Memory B cell (primary cell): ENCODE data around the gene PCSK5.
"Not testable (repeated sequence)": the region's sequence is repeated elsewhere in the genome, so short reads cannot be mapped to it uniquely, and the experiment has no call there.

Source experiments
- ATAC-seq: fragments of 150-1000 bp; cut with Tn5 transposase; 2 replicates; pipeline ENCODE4 v1.10.0; 2021; ENCODE audit warnings: low read depth, mild to moderate bottlenecking, moderate library complexity
- DNase-seq, 2 donors: peaks; one replicate each; pipeline ENCODE4 v3.0.0; 2022; ENCODE audit warnings: low spot score in 2 of 2
- H3K27ac Mint-ChIP-seq: one replicate; pipeline ENCODE4 v1.8.0; 2022; ENCODE audit warnings: mild to moderate bottlenecking, moderate library complexity, mixed read lengths
- H3K27me3 Mint-ChIP-seq: one replicate; pipeline ENCODE4 v1.8.0; 2022; ENCODE audit warnings: mixed read lengths
- H3K36me3 Mint-ChIP-seq: one replicate; pipeline ENCODE4 v1.8.0; 2022; ENCODE audit warnings: mild to moderate bottlenecking, mixed read lengths
- H3K4me1 Mint-ChIP-seq: one replicate; pipeline ENCODE4 v1.8.0; 2022; ENCODE audit warnings: mixed read lengths
- H3K4me3 Mint-ChIP-seq: one replicate; pipeline ENCODE4 v1.8.0; 2022; ENCODE audit warnings: mild to moderate bottlenecking, moderate library complexity, mixed read lengths
- H3K9me3 Mint-ChIP-seq: one replicate; pipeline ENCODE4 v1.8.0; 2022; ENCODE audit warnings: mixed read lengths

The PCSK5 gene

DNA sequence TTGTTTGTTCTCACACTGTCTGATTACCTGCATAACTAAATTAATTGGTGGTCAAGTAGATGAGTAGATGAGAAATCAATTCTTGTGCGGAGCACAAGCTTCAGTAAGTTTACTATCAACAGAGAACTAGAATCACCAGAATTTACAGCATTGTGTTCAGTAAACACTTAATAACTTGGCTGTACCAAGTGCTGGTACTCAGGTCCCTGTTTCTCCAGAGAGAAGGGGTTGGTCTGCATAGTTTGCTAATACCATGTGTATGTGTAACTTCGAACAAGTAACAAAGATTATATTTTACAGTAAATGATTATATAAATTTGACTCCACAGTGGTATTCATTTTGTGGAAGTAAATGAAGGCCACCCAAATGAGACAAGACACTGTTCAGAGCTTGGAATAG lies 146.3 kb downstream of the PCSK5 start:
- Mint-ChIP-seq H3K9me3 (peaks cover 6% of the 10 kb centered on the region), H3K27me3 (no peaks in the 10 kb centered on the region), H3K4me1 (no peaks in the 10 kb centered on the region), H3K36me3 (no peaks in the 10 kb centered on the region), H3K4me3 (no peak overlapping the region), H3K27ac (no peak overlapping the region)
- ATAC-seq (no peak), DNase-seq (no peak)

- peaks cover 1% of the 10 kb centered on the region for H3K27me3 Mint-ChIP-seq
- H3K27ac Mint-ChIP-seq, result no peak overlapping the region
- ATAC-seq (no peak), DNase-seq (no peak)
- H3K4me1 Mint-ChIP-seq, result no peaks in the 10 kb centered on the region
- H3K9me3 Mint-ChIP-seq, result peaks cover 3% of the 10 kb centered on the region
- H3K4me3 Mint-ChIP-seq, result no peak overlapping the region
- H3K36me3 Mint-ChIP-seq, result no peaks in the 10 kb centered on the region
These were observed 147.2 kb downstream of the PCSK5 start for GRCh38 chr9:76037587-76038225.

DNA sequence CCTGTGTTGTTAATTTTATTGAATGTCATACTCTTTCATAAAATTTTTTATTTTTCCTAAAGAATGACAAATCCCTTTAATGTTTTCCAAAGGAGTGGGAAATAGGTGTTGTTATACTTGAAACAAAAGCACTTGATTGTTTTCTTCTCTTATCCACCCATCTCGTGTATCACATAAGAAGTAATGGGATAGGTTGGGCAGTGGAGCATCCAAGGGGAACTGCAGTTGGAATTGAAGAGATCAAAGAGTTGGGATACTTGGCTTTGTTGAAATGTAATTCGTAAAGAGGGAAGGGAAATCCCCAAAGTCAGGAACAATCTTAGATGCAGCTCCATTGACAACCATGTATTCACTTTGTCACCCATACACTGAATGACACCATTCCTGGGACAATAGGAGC lies 148.0 kb downstream of the PCSK5 start:
- Mint-ChIP-seq H3K9me3 (peaks cover 4% of the 10 kb centered on the region), H3K36me3 (no peaks in the 10 kb centered on the region)

GRCh38 chr9:76044266-76044819 lies 153.9 kb downstream of the PCSK5 start:
- H3K27ac Mint-ChIP-seq, result no peak overlapping the region
- H3K9me3 Mint-ChIP-seq, result peaks cover 3% of the 10 kb centered on the region
- peaks cover 2% of the 10 kb centered on the region for H3K27me3 Mint-ChIP-seq
- DNase-seq (no peak), ATAC-seq (no peak)
- no peak overlapping the region for H3K4me3 Mint-ChIP-seq
- no peaks in the 10 kb centered on the region for H3K4me1 Mint-ChIP-seq
- H3K36me3 Mint-ChIP-seq, result no peaks in the 10 kb centered on the region

More for the DNA sequence above, 148.0 kb downstream of the PCSK5 start:
- Mint-ChIP-seq H3K4me3 (no peak overlapping the region), H3K4me1 (no peaks in the 10 kb centered on the region), H3K27ac (no peak overlapping the region), H3K27me3 (peaks cover 2% of the 10 kb centered on the region)
- DNase-seq, result no peak
- ATAC-seq, result no peak

GRCh38 chr9:76045221-76045620 lies 154.7 kb downstream of the PCSK5 start:
- ATAC-seq (no peak), DNase-seq (no peak)
- H3K27me3 Mint-ChIP-seq, result peaks cover 2% of the 10 kb centered on the region
- peaks cover 2% of the 10 kb centered on the region for H3K9me3 Mint-ChIP-seq
- H3K36me3 Mint-ChIP-seq, result no peaks in the 10 kb centered on the region
- H3K4me1 Mint-ChIP-seq, result no peaks in the 10 kb centered on the region
- H3K4me3 Mint-ChIP-seq, result no peak overlapping the region
- no peak overlapping the region for H3K27ac Mint-ChIP-seq

- DNase-seq (no peak), ATAC-seq (no peak)
- Mint-ChIP-seq H3K4me1 (no peaks in the 10 kb centered on the region), H3K4me3 (no peak overlapping the region), H3K9me3 (peaks cover 4% of the 10 kb centered on the region), H3K27me3 (no peaks in the 10 kb centered on the region), H3K36me3 (no peaks in the 10 kb centered on the region), H3K27ac (no peak overlapping the region)
These were observed 158.9 kb downstream of the PCSK5 start for GRCh38 chr9:76049341-76049740.

- H3K4me1 Mint-ChIP-seq, result no peaks in the 10 kb centered on the region
- no peak overlapping the region for H3K27ac Mint-ChIP-seq
- H3K27me3 Mint-ChIP-seq, result no peaks in the 10 kb centered on the region
- H3K4me3 Mint-ChIP-seq, result no peak overlapping the region
- H3K36me3 Mint-ChIP-seq, result peaks cover 2% of the 10 kb centered on the region
- DNase-seq (no peak), ATAC-seq (no peak)
- peaks cover 3% of the 10 kb centered on the region for H3K9me3 Mint-ChIP-seq
These were observed 177.2 kb downstream of the PCSK5 start for GRCh38 chr9:76067696-76068095.

GRCh38 chr9:76077537-76077936 lies 187.1 kb downstream of the PCSK5 start:
- Mint-ChIP-seq H3K9me3 (peaks cover 11% of the 10 kb centered on the region), H3K4me1 (no peaks in the 10 kb centered on the region), H3K27ac (no peak overlapping the region), H3K4me3 (no peak overlapping the region), H3K36me3 (no peaks in the 10 kb centered on the region), H3K27me3 (no peaks in the 10 kb centered on the region)
- ATAC-seq, result no peak
- DNase-seq, result no peak

- H3K9me3 Mint-ChIP-seq, result peaks cover 11% of the 10 kb centered on the region
- not testable (repeated sequence) for H3K4me1 Mint-ChIP-seq, DNase-seq, H3K4me3 Mint-ChIP-seq, ATAC-seq, H3K27me3 Mint-ChIP-seq, H3K36me3 Mint-ChIP-seq, H3K27ac Mint-ChIP-seq
These were observed 190.8 kb downstream of the PCSK5 start for GRCh38 chr9:76081281-76081680.

DNA sequence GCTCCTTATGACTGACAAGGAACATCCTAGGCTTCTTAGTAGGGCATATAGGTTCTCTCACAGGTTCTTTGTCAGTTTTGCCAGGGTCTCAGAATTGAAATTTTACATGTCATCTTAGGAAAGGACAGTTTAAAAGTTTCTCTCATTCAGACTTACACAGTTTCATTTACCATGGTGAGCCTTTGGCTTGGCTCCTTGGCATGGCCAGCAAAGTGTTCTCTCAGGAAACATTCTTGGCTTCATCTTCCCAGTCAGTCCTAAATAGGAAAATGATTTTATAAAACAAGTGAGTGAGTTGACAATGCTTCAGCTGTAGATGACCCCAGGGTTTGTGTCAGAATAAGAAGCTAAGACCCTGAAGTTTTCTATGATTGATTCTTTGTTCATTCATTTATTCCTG lies 191.6 kb downstream of the PCSK5 start:
- Mint-ChIP-seq H3K4me1 (no peaks in the 10 kb centered on the region), H3K27me3 (no peaks in the 10 kb centered on the region), H3K27ac (no peak overlapping the region), H3K9me3 (peaks cover 11% of the 10 kb centered on the region), H3K36me3 (no peaks in the 10 kb centered on the region), H3K4me3 (no peak overlapping the region)
- DNase-seq (no peak), ATAC-seq (no peak)

DNA sequence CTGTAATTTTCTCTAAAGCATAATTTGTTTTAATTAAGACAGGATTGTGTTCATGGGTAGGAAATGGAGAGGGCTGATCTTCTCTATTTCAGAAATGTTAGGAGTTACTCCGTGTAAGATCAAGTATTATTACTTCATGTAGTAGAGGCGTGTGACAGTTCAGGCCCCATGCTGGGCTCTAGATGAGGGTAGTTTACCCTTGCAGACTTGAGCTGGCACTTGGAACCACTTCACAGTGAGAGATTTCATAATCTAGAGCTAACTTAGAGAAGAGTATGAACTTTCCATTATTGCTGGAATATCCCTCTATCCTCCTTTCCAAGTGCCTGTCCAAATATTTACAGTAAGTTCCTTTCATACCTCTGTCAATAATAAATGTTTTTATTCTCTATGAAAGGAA lies 195.1 kb downstream of the PCSK5 start:
- peaks cover 2% of the 10 kb centered on the region for H3K9me3 Mint-ChIP-seq
- H3K4me1 Mint-ChIP-seq, result no peaks in the 10 kb centered on the region
- no peak overlapping the region for H3K27ac Mint-ChIP-seq
- DNase-seq (no peak), ATAC-seq (no peak)
- peaks cover 1% of the 10 kb centered on the region for H3K27me3 Mint-ChIP-seq
- no peaks in the 10 kb centered on the region for H3K36me3 Mint-ChIP-seq
- H3K4me3 Mint-ChIP-seq, result no peak overlapping the region

GRCh38 chr9:76086539-76086938 lies 196.1 kb downstream of the PCSK5 start:
- Mint-ChIP-seq H3K36me3 (no peaks in the 10 kb centered on the region), H3K27ac (no peak overlapping the region), H3K4me3 (no peak overlapping the region), H3K9me3 (peaks cover 2% of the 10 kb centered on the region), H3K27me3 (peaks cover 1% of the 10 kb centered on the region), H3K4me1 (no peaks in the 10 kb centered on the region)
- DNase-seq (no peak), ATAC-seq (no peak)

DNA sequence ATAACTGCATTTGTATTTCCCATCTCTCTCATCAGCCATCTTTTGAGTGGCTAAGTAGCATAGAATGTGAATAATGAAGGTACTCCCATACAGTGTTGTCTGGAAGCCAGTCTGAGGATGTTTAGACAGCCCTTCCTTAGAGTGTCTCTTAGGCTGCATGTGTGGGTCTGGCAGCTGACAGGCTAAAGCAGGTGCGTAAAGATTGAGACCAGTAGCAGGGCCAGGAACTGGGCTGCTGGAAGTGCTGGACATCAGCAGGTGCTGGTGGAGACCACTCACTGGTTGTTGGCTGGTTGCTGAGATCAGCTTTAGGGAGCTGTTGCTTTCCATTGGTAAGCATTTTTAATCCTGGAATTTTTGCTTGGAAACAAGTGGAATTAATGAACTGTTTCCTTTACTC lies 197.5 kb downstream of the PCSK5 start:
- no peak overlapping the region for H3K4me3 Mint-ChIP-seq
- no peaks in the 10 kb centered on the region for H3K36me3 Mint-ChIP-seq
- no peak for DNase-seq
- peaks cover 1% of the 10 kb centered on the region for H3K27me3 Mint-ChIP-seq
- ATAC-seq, result no peak
- H3K9me3 Mint-ChIP-seq, result no peaks in the 10 kb centered on the region
- H3K4me1 Mint-ChIP-seq, result no peaks in the 10 kb centered on the region
- no peak overlapping the region for H3K27ac Mint-ChIP-seq

GRCh38 chr9:76090330-76090729 lies 199.9 kb downstream of the PCSK5 start:
- no peak overlapping the region for H3K4me3 Mint-ChIP-seq
- H3K36me3 Mint-ChIP-seq, result no peaks in the 10 kb centered on the region
- DNase-seq (no peak), ATAC-seq (no peak)
- no peaks in the 10 kb centered on the region for H3K9me3 Mint-ChIP-seq
- H3K4me1 Mint-ChIP-seq, result no peaks in the 10 kb centered on the region
- H3K27me3 Mint-ChIP-seq, result peaks cover 1% of the 10 kb centered on the region
- no peak overlapping the region for H3K27ac Mint-ChIP-seq

DNA sequence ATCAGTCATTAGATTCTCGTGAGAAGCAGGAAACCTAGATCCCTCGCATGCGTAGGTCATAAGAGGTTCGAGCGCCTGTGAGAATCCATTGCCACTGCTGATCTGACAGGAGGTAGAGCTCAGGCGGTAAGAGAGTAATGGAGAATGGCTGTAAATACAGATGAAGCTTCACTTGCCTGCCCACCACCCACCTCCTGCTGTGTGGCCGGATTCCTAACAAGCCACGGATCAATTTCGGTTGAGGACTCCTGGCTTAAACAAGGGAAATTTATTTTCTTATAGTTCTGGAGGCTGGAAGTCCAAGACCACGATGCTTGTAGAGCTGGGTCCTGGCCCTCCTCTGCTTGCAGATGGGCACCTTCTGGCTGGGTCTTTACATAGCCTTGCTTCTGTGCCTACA lies 200.4 kb downstream of the PCSK5 start:
- H3K27me3 Mint-ChIP-seq, result peaks cover 1% of the 10 kb centered on the region
- no peaks in the 10 kb centered on the region for H3K9me3 Mint-ChIP-seq
- H3K4me3 Mint-ChIP-seq, result no peak overlapping the region
- no peak overlapping the region for H3K27ac Mint-ChIP-seq
- ATAC-seq (no peak), DNase-seq (no peak)
- H3K36me3 Mint-ChIP-seq, result no peaks in the 10 kb centered on the region
- no peaks in the 10 kb centered on the region for H3K4me1 Mint-ChIP-seq
